Vagina (tissue), 2 donors: ENCODE results near the gene ITSN1.

ENCODE experiments used
- CTCF ChIP-seq, 3 experiments: fragments of 450-650 bp in 2 of 3; fragments of 200-600 bp in 1 of 3; sonication (generic) in 1 of 3; IDR thresholded peaks; one replicate each; pipeline ENCODE4 v1.5.1; 2017 to 2019; ENCODE audit warnings: antibody characterized with exemption in 3 of 3, mild to moderate bottlenecking in 2 of 3, moderate library complexity in 2 of 3
- POLR2A ChIP-seq, 2 donors: fragments of 450-650 bp; IDR thresholded peaks; one replicate each; pipeline ENCODE4 v1.6.1; 2017; ENCODE audit warnings: antibody characterized with exemption in 2 of 2, mild to moderate bottlenecking in 2 of 2, moderate library complexity in 2 of 2

- no peak for TF ChIP-seq POLR2A (IDR thresholded peaks at IDR 0.05)
- TF ChIP-seq CTCF (IDR thresholded peaks at IDR 0.05) = no peak
These were observed 15.0 kb downstream of the ITSN1 start for GRCh38 chr21:33657124-33657820.
